Suppressor macrophage treated with lipopolysaccharide for 1 hour (primary cell): ENCODE measurements around the gene DLX3.

Source experiments
- DNase-seq, 3 donors: peaks; one replicate each; pipeline ENCODE4 v3.0.0-alpha.2; 2020 to 2022

The DLX3 gene

GRCh38 chr17:49952912-49953497 lies 42.0 kb downstream of the DLX3 start:
- peak in 2 of 3 donors; percentile 30 to 56 for DNase-seq

- DNase-seq: peak; percentile 79 to 93 (median 87)
These were observed 42.7 kb downstream of the DLX3 start for GRCh38 chr17:49952209-49952911.

- peak in 1 of 3 donors; percentile 30 for DNase-seq
These were observed 43.5 kb downstream of the DLX3 start for GRCh38 chr17:49951362-49952082.

GRCh38 chr17:49949634-49950033 lies 45.4 kb downstream of the DLX3 start:
- no peak for DNase-seq

- no peak for DNase-seq
These were observed 48.0 kb downstream of the DLX3 start for GRCh38 chr17:49946964-49947584.

- DNase-seq: no peak
These were observed 48.8 kb downstream of the DLX3 start for GRCh38 chr17:49946208-49946607.

- DNase-seq: no peak
These were observed 50.7 kb downstream of the DLX3 start for GRCh38 chr17:49944273-49944870.

- DNase-seq: no peak
These were observed 52.1 kb downstream of the DLX3 start for GRCh38 chr17:49942947-49943346.

GRCh38 chr17:49941427-49941826 lies 53.6 kb downstream of the DLX3 start:
- no peak for DNase-seq
